Measurements from ENCODE around the gene AGXT2.
"Not testable (repeated sequence)": the region's sequence is repeated elsewhere in the genome, so short reads cannot be mapped to it uniquely, and the experiment has no call there.

Gene AGXT2

DNA sequence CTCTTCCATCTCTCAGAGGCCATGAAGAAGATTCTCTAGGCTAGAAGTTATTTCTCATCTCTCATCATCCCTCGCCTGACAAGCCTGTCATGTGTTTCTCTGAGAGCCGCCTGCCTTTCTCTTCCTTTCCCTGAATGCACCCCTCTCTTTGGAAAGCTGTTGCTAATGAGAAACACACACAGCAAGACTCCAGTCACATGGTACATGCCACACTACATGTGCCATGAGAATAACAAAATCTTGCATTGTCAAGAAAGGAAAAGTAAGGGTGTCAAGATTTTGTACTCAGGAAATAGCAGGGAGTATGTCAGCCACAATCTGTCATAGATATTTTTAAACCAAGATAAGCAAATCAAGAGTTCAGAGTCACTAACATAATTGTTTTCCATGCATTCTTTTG is 8.9 kb downstream of the AGXT2 start:
- no peak for DNase-seq (ENCODE audit: low spot score)
- TF ChIP-seq, protein P1, sequence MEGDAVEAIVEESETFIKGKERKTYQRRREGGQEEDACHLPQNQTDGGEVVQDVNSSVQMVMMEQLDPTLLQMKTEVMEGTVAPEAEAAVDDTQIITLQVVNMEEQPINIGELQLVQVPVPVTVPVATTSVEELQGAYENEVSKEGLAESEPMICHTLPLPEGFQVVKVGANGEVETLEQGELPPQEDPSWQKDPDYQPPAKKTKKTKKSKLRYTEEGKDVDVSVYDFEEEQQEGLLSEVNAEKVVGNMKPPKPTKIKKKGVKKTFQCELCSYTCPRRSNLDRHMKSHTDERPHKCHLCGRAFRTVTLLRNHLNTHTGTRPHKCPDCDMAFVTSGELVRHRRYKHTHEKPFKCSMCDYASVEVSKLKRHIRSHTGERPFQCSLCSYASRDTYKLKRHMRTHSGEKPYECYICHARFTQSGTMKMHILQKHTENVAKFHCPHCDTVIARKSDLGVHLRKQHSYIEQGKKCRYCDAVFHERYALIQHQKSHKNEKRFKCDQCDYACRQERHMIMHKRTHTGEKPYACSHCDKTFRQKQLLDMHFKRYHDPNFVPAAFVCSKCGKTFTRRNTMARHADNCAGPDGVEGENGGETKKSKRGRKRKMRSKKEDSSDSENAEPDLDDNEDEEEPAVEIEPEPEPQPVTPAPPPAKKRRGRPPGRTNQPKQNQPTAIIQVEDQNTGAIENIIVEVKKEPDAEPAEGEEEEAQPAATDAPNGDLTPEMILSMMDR (IDR thresholded peaks at IDR 0.05; ENCODE audit: extremely low read depth, insufficient read depth, missing control alignments) = no peak
- in situ Hi-C loops (cut with MboI; ENCODE audit: low pct_unique_long_range_greater_than_20kb, low sequenced_read_pairs, unreplicated experiment) = no loop called here

DNA sequence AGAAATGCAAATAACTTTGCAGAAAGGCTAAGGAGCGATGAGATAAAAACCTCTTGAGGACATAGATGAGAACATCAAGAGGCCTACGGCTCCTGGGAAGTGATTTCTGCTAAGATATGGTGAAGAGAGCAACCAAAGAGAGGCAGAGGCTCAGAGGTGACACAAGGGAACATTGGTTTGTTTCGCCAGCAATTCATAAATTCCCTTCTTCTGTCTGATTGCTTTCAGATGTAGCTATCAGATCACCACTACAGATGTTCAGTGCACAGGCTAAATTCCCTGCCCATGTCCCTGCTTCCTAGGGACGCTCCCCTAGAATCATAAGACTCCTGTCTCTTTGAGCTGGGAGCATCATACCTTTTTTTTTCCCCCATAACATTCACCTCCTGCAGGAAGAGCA is 11.2 kb downstream of the AGXT2 start:
- in situ Hi-C loops (cut with MboI; ENCODE audit: low pct_unique_long_range_greater_than_20kb, low sequenced_read_pairs, unreplicated experiment) = no loop called here
- no peak for DNase-seq (ENCODE audit: low spot score)
- TF ChIP-seq, protein P1 (IDR thresholded peaks at IDR 0.05; ENCODE audit: extremely low read depth, insufficient read depth, missing control alignments) = no peak

DNA sequence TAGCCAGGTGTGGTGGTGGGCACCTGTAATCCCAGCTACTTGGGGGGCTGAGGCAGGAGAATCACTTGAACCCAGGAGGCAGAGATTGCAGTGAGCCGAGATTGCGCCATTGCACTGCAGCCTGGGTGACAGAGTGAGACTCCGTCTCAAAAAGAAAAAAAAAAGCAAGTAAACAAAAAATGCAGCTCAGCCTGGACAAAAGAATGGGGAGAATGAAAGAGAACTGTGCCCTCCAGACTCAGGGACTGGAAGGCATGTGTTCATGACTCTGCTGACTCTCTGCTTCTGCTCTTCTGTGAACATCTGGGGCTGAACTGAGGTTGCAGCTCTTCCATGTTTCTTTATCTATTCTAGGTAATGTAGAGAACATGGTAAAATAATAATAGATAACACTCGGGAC is 11.8 kb downstream of the AGXT2 start:
- in situ Hi-C loops (cut with MboI; ENCODE audit: low pct_unique_long_range_greater_than_20kb, low sequenced_read_pairs, unreplicated experiment); DNase-seq (ENCODE audit: low spot score): not testable (repeated sequence)

DNA sequence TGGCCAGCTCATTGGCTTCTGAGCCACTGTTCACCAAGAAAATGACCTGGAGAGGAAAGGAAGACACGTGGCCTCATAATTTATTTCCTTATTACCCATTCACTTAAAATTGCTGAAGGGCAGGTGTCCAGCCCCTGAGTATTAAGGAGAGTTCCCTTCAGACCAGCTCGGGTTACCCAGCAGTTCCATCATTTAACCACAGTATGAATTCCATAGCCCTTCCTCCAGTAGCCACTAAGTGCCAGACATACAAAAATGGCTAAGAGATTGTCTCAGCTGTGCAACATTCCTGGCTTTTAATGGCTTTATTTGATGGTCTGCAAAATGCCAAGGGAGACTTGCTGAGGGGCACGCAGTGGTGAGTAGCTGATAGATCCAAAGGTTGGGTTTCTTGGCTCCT is 12.5 kb downstream of the AGXT2 start:
- no peak for DNase-seq (ENCODE audit: low spot score)
- TF ChIP-seq, protein P1 (IDR thresholded peaks at IDR 0.05; ENCODE audit: extremely low read depth, insufficient read depth, missing control alignments) = no peak
- in situ Hi-C loops (cut with MboI; ENCODE audit: low pct_unique_long_range_greater_than_20kb, low sequenced_read_pairs, unreplicated experiment) = no loop called here

DNA sequence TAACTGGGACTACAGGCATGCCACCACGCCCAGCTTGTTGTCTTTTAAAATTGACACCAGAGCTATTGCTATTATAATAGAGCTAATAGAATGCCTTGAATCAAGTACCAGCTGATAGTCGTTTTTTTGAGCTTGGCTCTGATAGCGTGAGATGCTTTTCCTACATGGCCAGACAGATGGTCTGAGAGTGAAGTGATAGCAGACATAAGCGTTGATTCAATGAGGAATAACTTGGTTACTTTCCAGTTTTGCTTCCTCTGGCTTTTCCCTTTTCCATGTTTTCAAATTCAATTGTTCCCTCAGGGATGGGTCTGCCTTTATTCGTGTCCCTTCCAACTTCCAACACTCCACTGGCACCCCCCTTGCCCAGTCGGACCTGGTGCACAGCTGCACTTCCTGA is 15.4 kb downstream of the AGXT2 start:
- no peak for DNase-seq (ENCODE audit: low spot score)
- in situ Hi-C loops (cut with MboI; ENCODE audit: low pct_unique_long_range_greater_than_20kb, low sequenced_read_pairs, unreplicated experiment) = no loop called here
- TF ChIP-seq, protein P1 (IDR thresholded peaks at IDR 0.05; ENCODE audit: extremely low read depth, insufficient read depth, missing control alignments) = no peak

DNA sequence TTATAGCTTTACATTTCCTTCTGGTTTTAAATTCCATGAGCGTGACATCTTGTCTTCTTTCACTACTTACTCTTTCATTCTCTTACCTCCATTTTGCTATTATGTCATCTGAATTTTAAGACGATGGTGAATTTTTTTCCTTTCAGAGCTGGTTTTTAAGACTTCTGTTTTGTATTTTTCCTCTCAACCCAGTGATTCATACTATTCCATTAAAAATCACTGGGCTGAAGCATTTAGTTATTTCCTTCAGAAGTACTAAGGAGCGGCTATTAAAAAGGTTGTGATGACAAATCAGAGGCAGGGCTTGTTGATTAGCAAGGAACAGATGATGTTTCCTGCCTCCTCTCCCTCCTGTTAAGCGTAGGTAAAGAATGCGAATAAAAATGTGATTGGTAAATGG is 16.5 kb downstream of the AGXT2 start:
- in situ Hi-C loops (cut with MboI; ENCODE audit: low pct_unique_long_range_greater_than_20kb, low sequenced_read_pairs, unreplicated experiment) = no loop called here
- TF ChIP-seq, protein P1 (IDR thresholded peaks at IDR 0.05; ENCODE audit: extremely low read depth, insufficient read depth, missing control alignments) = no peak
- DNase-seq (ENCODE audit: low spot score) = no peak

DNA sequence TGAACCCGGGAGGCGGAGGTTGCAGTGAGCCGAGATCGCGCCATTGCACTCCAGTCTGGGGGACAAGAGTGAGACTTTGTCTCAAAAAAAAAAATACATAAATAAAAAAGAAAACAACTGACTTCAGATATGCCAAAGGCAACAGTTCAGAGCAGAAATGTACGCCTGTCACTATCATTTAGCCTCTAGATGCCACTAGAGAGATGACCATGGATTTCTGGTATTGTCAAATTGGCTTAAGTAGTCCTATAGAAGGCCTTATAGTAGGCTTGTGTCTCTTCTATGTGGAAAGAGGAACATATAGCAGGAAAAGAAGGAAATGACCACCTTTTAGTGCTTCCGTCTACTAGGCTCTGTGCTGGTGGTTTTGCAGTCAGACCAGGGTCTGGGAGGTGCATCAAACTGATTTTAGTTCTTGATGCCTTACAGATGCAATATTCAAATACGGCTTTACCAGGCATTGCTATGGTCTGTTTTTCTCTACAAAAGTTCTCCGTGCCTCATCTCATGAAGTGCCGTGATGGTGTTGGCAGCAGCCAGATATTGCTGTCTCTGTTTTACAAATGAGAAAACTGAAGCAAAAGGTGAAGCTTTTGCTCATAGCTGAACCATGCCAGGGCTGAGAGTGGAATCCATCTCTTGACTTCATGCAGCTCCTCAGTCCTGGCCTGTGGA is 17.2 kb downstream of the AGXT2 start:
- in situ Hi-C loops (cut with MboI; ENCODE audit: low pct_unique_long_range_greater_than_20kb, low sequenced_read_pairs, unreplicated experiment) = no loop called here
- no peak for DNase-seq (ENCODE audit: low spot score)
- TF ChIP-seq, protein P1 (IDR thresholded peaks at IDR 0.05; ENCODE audit: extremely low read depth, insufficient read depth, missing control alignments) = peak; percentile 11
